Measurements from ENCODE around the gene REEP6. TPM values are rescaled to one million over a fixed set of nuclear protein-coding genes. Genes with fewer than 3 reads are reported as not detected.
"Not testable (repeated sequence)": the region's sequence is repeated elsewhere in the genome, so short reads cannot be mapped to it uniquely, and the experiment has no call there.

Gene REEP6
- polyA plus RNA-seq, 4 donors = 167 to 363 (median 244) TPM

- no peaks in the 10 kb centered on the region for H3K9me3 ChIP-seq (ENCODE audit: control insufficient read depth in 2 of 2, insufficient read depth in 1 of 2, low read depth in 1 of 2, low read length in 1 of 2)
- H3K36me3 ChIP-seq (ENCODE audit: control insufficient read depth in 3 of 3, insufficient read depth in 2 of 3, low read depth in 1 of 3, low read length in 3 of 3) = peaks cover 0 to 38% (median 5%) of the 10 kb centered on the region in 3 donors
- WGBS, 3 donors = 67 to 74% (median 73%) methylated on average over 20 of the region's 20 CpGs
- H3K4me1 ChIP-seq (ENCODE audit: control insufficient read depth in 3 of 3, insufficient read depth in 2 of 3, low read depth in 1 of 3, low read length in 2 of 3) = peaks cover 4 to 36% (median 8%) of the 10 kb centered on the region in 3 donors
- DNase-seq = no peak
- peaks cover 16 to 45% (median 16%) of the 10 kb centered on the region in 3 donors for H3K27me3 ChIP-seq (ENCODE audit: control insufficient read depth in 3 of 3, insufficient read depth in 3 of 3, low read length in 3 of 3)
- no peak overlapping the region for H3K27ac ChIP-seq (ENCODE audit: low read depth in 1 of 3, low read length in 2 of 3)
- H3K4me3 ChIP-seq (ENCODE audit: low read depth in 1 of 3, low read length in 3 of 3) = no peak overlapping the region
- FAIRE-seq = no peak
Measured at GRCh38 chr19:1473085-1473851, 17.7 kb upstream of the REEP6 start.

- 77 to 81% (median 79%) methylated on average over 31 of the region's 31 CpGs for WGBS, 3 donors
- H3K27me3 ChIP-seq (ENCODE audit: control insufficient read depth in 3 of 3, insufficient read depth in 3 of 3, low read length in 3 of 3) = peaks cover 11 to 38% (median 12%) of the 10 kb centered on the region in 3 donors
- no peaks in the 10 kb centered on the region for H3K9me3 ChIP-seq (ENCODE audit: control insufficient read depth in 2 of 2, insufficient read depth in 1 of 2, low read depth in 1 of 2, low read length in 1 of 2)
- DNase-seq (no peak), FAIRE-seq (no peak)
- H3K4me3 ChIP-seq (ENCODE audit: low read depth in 1 of 3, low read length in 3 of 3) = no peak overlapping the region
- peaks cover 0 to 30% (median 6%) of the 10 kb centered on the region in 3 donors for H3K4me1 ChIP-seq (ENCODE audit: control insufficient read depth in 3 of 3, insufficient read depth in 2 of 3, low read depth in 1 of 3, low read length in 2 of 3)
- no peak overlapping the region for H3K27ac ChIP-seq (ENCODE audit: low read depth in 1 of 3, low read length in 2 of 3)
- peaks cover 0 to 38% (median 5%) of the 10 kb centered on the region in 3 donors for H3K36me3 ChIP-seq (ENCODE audit: control insufficient read depth in 3 of 3, insufficient read depth in 2 of 3, low read depth in 1 of 3, low read length in 3 of 3)
Measured at GRCh38 chr19:1474011-1474764, 16.8 kb upstream of the REEP6 start.

- Histone ChIP-seq H3K36me3 (ENCODE audit: control insufficient read depth in 3 of 3, insufficient read depth in 2 of 3, low read depth in 1 of 3, low read length in 3 of 3) (peaks cover 0 to 38% (median 5%) of the 10 kb centered on the region in 3 donors), H3K4me1 (ENCODE audit: control insufficient read depth in 3 of 3, insufficient read depth in 2 of 3, low read depth in 1 of 3, low read length in 2 of 3) (peaks cover 0 to 31% (median 6%) of the 10 kb centered on the region in 3 donors), H3K27ac (ENCODE audit: low read depth in 1 of 3, low read length in 2 of 3) (no peak overlapping the region), H3K4me3 (ENCODE audit: low read depth in 1 of 3, low read length in 3 of 3) (no peak overlapping the region), H3K9me3 (ENCODE audit: control insufficient read depth in 2 of 2, insufficient read depth in 1 of 2, low read depth in 1 of 2, low read length in 1 of 2) (no peaks in the 10 kb centered on the region), H3K27me3 (ENCODE audit: control insufficient read depth in 3 of 3, insufficient read depth in 3 of 3, low read length in 3 of 3) (peaks cover 5 to 36% (median 9%) of the 10 kb centered on the region in 3 donors)
- no peak for FAIRE-seq
- DNase-seq = peak in 1 of 2 donors; percentile 1
- 90 to 93% (median 91%) methylated on average over 26 of the region's 26 CpGs for WGBS, 3 donors
Measured at GRCh38 chr19:1474765-1475351, 16.1 kb upstream of the REEP6 start.

GRCh38 chr19:1475751-1476437, 15.1 kb upstream of the REEP6 start:
- no peaks in the 10 kb centered on the region for H3K9me3 ChIP-seq (ENCODE audit: control insufficient read depth in 2 of 2, insufficient read depth in 1 of 2, low read depth in 1 of 2, low read length in 1 of 2)
- H3K4me1 ChIP-seq (ENCODE audit: control insufficient read depth in 3 of 3, insufficient read depth in 2 of 3, low read depth in 1 of 3, low read length in 2 of 3) = peaks cover 0 to 23% (median 3%) of the 10 kb centered on the region in 3 donors
- WGBS, 3 donors = 92 to 94% (median 93%) methylated on average over 30 to 31 of the region's 31 CpGs
- no peak overlapping the region for H3K4me3 ChIP-seq (ENCODE audit: low read depth in 1 of 3, low read length in 3 of 3)
- peaks cover 0 to 38% (median 5%) of the 10 kb centered on the region in 3 donors for H3K36me3 ChIP-seq (ENCODE audit: control insufficient read depth in 3 of 3, insufficient read depth in 2 of 3, low read depth in 1 of 3, low read length in 3 of 3)
- no peak overlapping the region for H3K27ac ChIP-seq (ENCODE audit: low read depth in 1 of 3, low read length in 2 of 3)
- DNase-seq = no peak
- peaks cover 4 to 26% (median 5%) of the 10 kb centered on the region in 3 donors for H3K27me3 ChIP-seq (ENCODE audit: control insufficient read depth in 3 of 3, insufficient read depth in 3 of 3, low read length in 3 of 3)
- no peak for FAIRE-seq

GRCh38 chr19:1477056-1477455, 13.9 kb upstream of the REEP6 start:
- H3K27me3 ChIP-seq (ENCODE audit: control insufficient read depth in 3 of 3, insufficient read depth in 3 of 3, low read length in 3 of 3) = peaks cover 0 to 15% (median 0%) of the 10 kb centered on the region in 3 donors
- not testable (repeated sequence) for DNase-seq; FAIRE-seq; H3K4me3 ChIP-seq (ENCODE audit: low read depth in 1 of 3, low read length in 3 of 3); H3K27ac ChIP-seq (ENCODE audit: low read depth in 1 of 3, low read length in 2 of 3); H3K9me3 ChIP-seq (ENCODE audit: control insufficient read depth in 2 of 2, insufficient read depth in 1 of 2, low read depth in 1 of 2, low read length in 1 of 2)
- 83 to 93% (median 89%) methylated on average over 9 of the region's 9 CpGs for WGBS, 3 donors
- H3K4me1 ChIP-seq (ENCODE audit: control insufficient read depth in 3 of 3, insufficient read depth in 2 of 3, low read depth in 1 of 3, low read length in 2 of 3) = peaks cover 0 to 11% (median 0%) of the 10 kb centered on the region in 3 donors
- peaks cover 0 to 38% (median 5%) of the 10 kb centered on the region in 3 donors for H3K36me3 ChIP-seq (ENCODE audit: control insufficient read depth in 3 of 3, insufficient read depth in 2 of 3, low read depth in 1 of 3, low read length in 3 of 3)

- Histone ChIP-seq H3K27ac (ENCODE audit: low read depth in 1 of 3, low read length in 2 of 3) (peak within 1 kb of the TSS; percentile 56 to 92 (median 80)), H3K9me3 (ENCODE audit: control insufficient read depth in 2 of 2, insufficient read depth in 1 of 2, low read depth in 1 of 2, low read length in 1 of 2) (no peaks in the 10 kb centered on the region), H3K4me1 (ENCODE audit: control insufficient read depth in 3 of 3, insufficient read depth in 2 of 3, low read depth in 1 of 3, low read length in 2 of 3) (peaks cover 0 to 4% (median 0%) of the 10 kb centered on the region in 3 donors), H3K27me3 (ENCODE audit: control insufficient read depth in 3 of 3, insufficient read depth in 3 of 3, low read length in 3 of 3) (no peaks in the 10 kb centered on the region), H3K4me3 (ENCODE audit: low read depth in 1 of 3, low read length in 3 of 3) (peak within 1 kb of the TSS; percentile 85 to 99 (median 92)), H3K36me3 (ENCODE audit: control insufficient read depth in 3 of 3, insufficient read depth in 2 of 3, low read depth in 1 of 3, low read length in 3 of 3) (peaks cover 0 to 32% (median 5%) of the 10 kb centered on the region in 3 donors)
- 0 to 1% (median 1%) methylated on average over 60 to 71 of the region's 71 CpGs for WGBS, 3 donors
- FAIRE-seq = no peak
- DNase-seq = peak; percentile 95 to 97
Measured at GRCh38 chr19:1478934-1479707, 11.9 kb upstream of the REEP6 start, which contains the start of gene C19orf25. Gene C19orf25 (minus strand): TSS chr19:1479215. CDS start chr19:1478903, 312 bp downstream.

GRCh38 chr19:1481224-1481892, 9.6 kb upstream of the REEP6 start:
- H3K36me3 ChIP-seq (ENCODE audit: control insufficient read depth in 3 of 3, insufficient read depth in 2 of 3, low read depth in 1 of 3, low read length in 3 of 3) = peaks cover 0 to 9% (median under 1%) of the 10 kb centered on the region in 3 donors
- no peak for DNase-seq
- no peaks in the 10 kb centered on the region for H3K9me3 ChIP-seq (ENCODE audit: control insufficient read depth in 2 of 2, insufficient read depth in 1 of 2, low read depth in 1 of 2, low read length in 1 of 2)
- no peaks in the 10 kb centered on the region for H3K27me3 ChIP-seq (ENCODE audit: control insufficient read depth in 3 of 3, insufficient read depth in 3 of 3, low read length in 3 of 3)
- no peak overlapping the region for H3K27ac ChIP-seq (ENCODE audit: low read depth in 1 of 3, low read length in 2 of 3)
- H3K4me3 ChIP-seq (ENCODE audit: low read depth in 1 of 3, low read length in 3 of 3) = no peak overlapping the region
- peaks cover 0 to 4% (median 0%) of the 10 kb centered on the region in 3 donors for H3K4me1 ChIP-seq (ENCODE audit: control insufficient read depth in 3 of 3, insufficient read depth in 2 of 3, low read depth in 1 of 3, low read length in 2 of 3)
- FAIRE-seq = no peak
- 83 to 86% (median 84%) methylated on average over 24 to 26 of the region's 26 CpGs for WGBS, 3 donors
